IMR-90 (cell line): ENCODE results near the gene PHACTR3.

Experiments
- MAFK ChIP-seq: IDR thresholded peaks from 2 replicates; pipeline ENCODE4 v1.6.1; 2012; ENCODE audit warnings: low read depth, low read length, improper control_type of control experiment
- MXI1 ChIP-seq: IDR thresholded peaks from 2 replicates; pipeline ENCODE4 v1.6.1; 2012; ENCODE audit warnings: low read depth, mild to moderate bottlenecking, low read length, moderate library complexity, borderline replicate concordance
- POLR2A ChIP-seq: IDR thresholded peaks from 2 replicates; pipeline ENCODE4 v1.6.1; 2012; ENCODE audit warnings: mild to moderate bottlenecking, low read depth, low read length
- RAD21 ChIP-seq: IDR thresholded peaks from 2 replicates; pipeline ENCODE4 v1.6.1; 2012; ENCODE audit warnings: low read length, improper control_type of control experiment
- TF ChIP-seq, protein P1 (sequence below): conservative IDR thresholded peaks from 2 replicates; pipeline ENCODE4 v1.5.1; 2012; ENCODE audit warnings: mild to moderate bottlenecking, low read depth, low read length, improper control_type of control experiment

DNA sequence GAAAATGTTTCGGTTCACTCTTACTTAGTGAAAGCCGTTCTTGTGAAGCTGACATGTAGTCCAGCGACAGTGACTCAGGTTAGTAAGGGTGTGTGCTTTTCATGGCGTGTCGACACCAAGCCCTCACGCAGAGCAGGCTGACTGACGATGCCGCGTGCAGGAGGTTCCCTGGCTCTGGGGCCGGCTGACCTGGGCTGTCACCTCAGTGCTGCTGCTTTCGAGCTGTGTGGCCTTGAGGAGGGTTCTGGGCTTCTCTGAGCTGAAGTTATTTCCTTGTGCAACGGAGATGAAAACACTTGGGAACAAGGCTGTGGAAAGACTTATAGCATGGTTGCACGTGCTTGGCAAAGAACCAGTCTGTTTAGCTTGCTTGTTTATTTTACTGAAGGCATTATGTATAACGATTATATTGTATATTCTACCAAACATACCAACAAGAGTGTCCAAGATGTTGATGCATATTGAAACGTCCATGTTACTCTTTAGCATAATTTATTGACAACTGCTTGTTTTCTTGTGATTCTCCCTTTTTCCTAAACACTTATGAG is 59.2 kb downstream of the PHACTR3 start:
- TF ChIP-seq, protein P1, sequence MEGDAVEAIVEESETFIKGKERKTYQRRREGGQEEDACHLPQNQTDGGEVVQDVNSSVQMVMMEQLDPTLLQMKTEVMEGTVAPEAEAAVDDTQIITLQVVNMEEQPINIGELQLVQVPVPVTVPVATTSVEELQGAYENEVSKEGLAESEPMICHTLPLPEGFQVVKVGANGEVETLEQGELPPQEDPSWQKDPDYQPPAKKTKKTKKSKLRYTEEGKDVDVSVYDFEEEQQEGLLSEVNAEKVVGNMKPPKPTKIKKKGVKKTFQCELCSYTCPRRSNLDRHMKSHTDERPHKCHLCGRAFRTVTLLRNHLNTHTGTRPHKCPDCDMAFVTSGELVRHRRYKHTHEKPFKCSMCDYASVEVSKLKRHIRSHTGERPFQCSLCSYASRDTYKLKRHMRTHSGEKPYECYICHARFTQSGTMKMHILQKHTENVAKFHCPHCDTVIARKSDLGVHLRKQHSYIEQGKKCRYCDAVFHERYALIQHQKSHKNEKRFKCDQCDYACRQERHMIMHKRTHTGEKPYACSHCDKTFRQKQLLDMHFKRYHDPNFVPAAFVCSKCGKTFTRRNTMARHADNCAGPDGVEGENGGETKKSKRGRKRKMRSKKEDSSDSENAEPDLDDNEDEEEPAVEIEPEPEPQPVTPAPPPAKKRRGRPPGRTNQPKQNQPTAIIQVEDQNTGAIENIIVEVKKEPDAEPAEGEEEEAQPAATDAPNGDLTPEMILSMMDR, result no peak
- TF ChIP-seq MAFK (no peak), POLR2A (no peak), MXI1 (no peak), RAD21 (no peak)
